Karpas-422 (cell line): Measurements from ENCODE around the gene GLRA2. TPM values are rescaled to one million over a fixed set of nuclear protein-coding genes. Genes with fewer than 3 reads are reported as not detected.
A peak's percentile ranks its signal among the peaks of the same experiment; 100 is the strongest.
"Not testable (repeated sequence)": the region's sequence is repeated elsewhere in the genome, so short reads cannot be mapped to it uniquely, and the experiment has no call there.

Experiments used
- DNase-seq: peaks from one replicate; pipeline ENCODE4 v3.0.0-alpha.2; 2015
- H2AFZ ChIP-seq: fragments of 200-600 bp; sonication (generic); 2 replicates; pipeline ENCODE4 v1.6.1; 2014; ENCODE audit warnings: antibody characterized with exemption, low read length, mixed read lengths
- H3K27ac ChIP-seq: fragments of 200-600 bp; sonication (generic); 2 replicates; pipeline ENCODE4 v1.5.1; 2014; ENCODE audit warnings: mild to moderate bottlenecking, low read length, moderate library complexity
- H3K27me3 ChIP-seq: fragments of 200-600 bp; sonication (generic); 2 replicates; pipeline ENCODE4 v1.6.1; 2014; ENCODE audit warnings: low read length, mixed read lengths
- H3K36me3 ChIP-seq: fragments of 200-600 bp; sonication (generic); 2 replicates; pipeline ENCODE4 v1.6.1; 2014; ENCODE audit warnings: low read length, mixed read lengths; ENCODE audit not compliant: insufficient read depth
- H3K4me1 ChIP-seq: fragments of 200-600 bp; sonication (generic); 2 replicates; pipeline ENCODE4 v1.6.1; 2014; ENCODE audit warnings: mild to moderate bottlenecking, low read length, mixed read lengths
- H3K4me2 ChIP-seq: fragments of 200-600 bp; sonication (generic); 2 replicates; pipeline ENCODE4 v1.6.1; 2014; ENCODE audit warnings: low read length, low read depth, mild to moderate bottlenecking; ENCODE audit not compliant: poor library complexity, severe bottlenecking
- H3K4me3 ChIP-seq: fragments of 200-600 bp; sonication (generic); 2 replicates; pipeline ENCODE4 v1.5.1; 2014; ENCODE audit warnings: mild to moderate bottlenecking, antibody characterized with exemption, low read length, mixed read lengths
- H3K79me2 ChIP-seq: fragments of 200-600 bp; sonication (generic); 2 replicates; pipeline ENCODE4 v1.6.1; 2014; ENCODE audit warnings: mild to moderate bottlenecking, low read length, mixed read lengths
- H3K9ac ChIP-seq: fragments of 200-600 bp; sonication (generic); 2 replicates; pipeline ENCODE4 v1.6.0; 2014; ENCODE audit warnings: low read length
- H3K9me2 ChIP-seq: fragments of 200-600 bp; sonication (generic), shearing (Covaris generic); replicated peaks from 2 replicates; pipeline ENCODE4 v1.6.0; 2014; ENCODE audit warnings: mild to moderate bottlenecking, low read length, moderate library complexity; ENCODE audit not compliant: insufficient read depth
- H3K9me3 ChIP-seq: fragments of 300-700, 200-600 bp; sonication (generic); 2 replicates; pipeline ENCODE4 v1.6.1; 2014; ENCODE audit warnings: low read length, mixed read lengths
- H4K20me1 ChIP-seq: fragments of 200-600 bp; sonication (generic); 2 replicates; pipeline ENCODE4 v1.6.1; 2014; ENCODE audit warnings: mild to moderate bottlenecking, antibody characterized with exemption, low read length, low read depth; ENCODE audit not compliant: insufficient read depth
- total RNA-seq: library from RNA; depleted of rRNA; stranded (reverse); fragments of >200 nt; shearing (Covaris generic); gene quantifications from 2 replicates; pipeline ENCODE4 v1.2.3, GENCODE V29; 2014; ENCODE audit warnings: low replicate concordance

Gene GLRA2
- total RNA-seq, 1 experiment from 2014 or later = not detected

DNA sequence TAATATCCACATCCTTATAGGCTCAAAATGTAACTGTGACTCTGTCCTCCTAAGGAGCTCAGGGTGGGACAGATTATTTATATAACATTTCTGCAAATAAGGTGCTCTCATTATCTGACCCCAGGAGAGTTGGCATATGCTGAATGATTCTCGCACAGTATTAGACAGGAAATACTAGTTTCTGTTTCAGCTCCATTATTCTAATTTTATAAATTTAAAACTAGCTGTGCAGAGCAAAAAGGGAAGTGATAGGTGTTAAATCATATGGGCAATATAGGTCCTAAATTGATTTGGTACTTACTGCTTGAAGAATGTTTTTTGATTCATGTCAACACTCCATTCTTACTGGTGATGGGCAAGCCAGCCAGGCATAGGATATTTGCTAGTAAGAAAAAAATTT, 141.5 kb downstream of the GLRA2 start:
- Histone ChIP-seq H3K4me2 (peak overlapping the region; percentile 56), H2AFZ (peak overlapping the region; percentile 31; the same call in 1 of the 2 replicates)

GRCh38 chrX:14672611-14673172, 143.4 kb downstream of the GLRA2 start:
- Histone ChIP-seq H3K36me3 (no peaks in the 10 kb centered on the region), H2AFZ (no peak overlapping the region)

More for the DNA sequence above, 141.5 kb downstream of the GLRA2 start:
- H4K20me1 ChIP-seq = no peaks in the 10 kb centered on the region
- peak overlapping the region; percentile 93 for H3K27ac ChIP-seq
- peak overlapping the region; percentile 29; the same call in 1 of the 2 replicates for H3K4me3 ChIP-seq
- H3K79me2 ChIP-seq = no peaks in the 10 kb centered on the region
- no peaks in the 10 kb centered on the region for H3K9me2 ChIP-seq
- H3K4me1 ChIP-seq = peaks cover 59% of the 10 kb centered on the region
- peak; percentile 85 for DNase-seq
- no peaks in the 10 kb centered on the region for H3K36me3 ChIP-seq
- no peaks in the 10 kb centered on the region for H3K27me3 ChIP-seq
- peaks cover 5% of the 10 kb centered on the region for H3K9me3 ChIP-seq
- H3K9ac ChIP-seq = peak overlapping the region; percentile 43; the same call in 1 of the 2 replicates

DNA sequence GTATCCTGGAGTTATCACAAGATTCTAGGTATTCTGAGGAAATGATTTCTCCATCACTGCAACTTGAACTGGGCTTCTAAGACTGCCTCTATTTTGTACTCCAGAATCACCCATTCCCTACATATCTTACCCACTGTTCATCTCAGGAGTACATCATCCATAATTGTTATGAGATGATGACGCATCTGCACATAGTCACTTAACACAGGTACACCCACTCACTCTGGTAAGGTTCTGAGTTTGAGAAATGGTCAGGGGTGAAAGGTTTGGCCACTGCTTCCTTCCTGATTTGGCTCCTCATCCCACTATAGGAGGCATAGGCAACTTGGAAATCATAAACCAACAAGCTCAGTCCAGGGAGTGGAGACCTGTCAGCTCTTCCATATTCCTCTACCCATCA, 143.9 kb downstream of the GLRA2 start:
- Histone ChIP-seq H3K9me2 (no peaks in the 10 kb centered on the region), H3K27me3 (no peaks in the 10 kb centered on the region), H2AFZ (no peak overlapping the region), H3K36me3 (no peaks in the 10 kb centered on the region), H3K9ac (peak overlapping the region; percentile 16; the same call in 1 of the 2 replicates), H3K79me2 (no peaks in the 10 kb centered on the region), H3K27ac (peak overlapping the region; percentile 93), H3K9me3 (no peaks in the 10 kb centered on the region), H3K4me1 (peaks cover 53% of the 10 kb centered on the region), H3K4me3 (peak overlapping the region; percentile 35; the same call in 1 of the 2 replicates), H3K4me2 (peak overlapping the region; percentile 52), H4K20me1 (no peaks in the 10 kb centered on the region)
- no peak for DNase-seq

More at GRCh38 chrX:14672611-14673172, 143.4 kb downstream of the GLRA2 start:
- Histone ChIP-seq H3K9me3 (peaks cover 4% of the 10 kb centered on the region), H3K9ac (no peak overlapping the region), H3K27me3 (no peaks in the 10 kb centered on the region), H3K4me1 (peaks cover 57% of the 10 kb centered on the region), H3K79me2 (no peaks in the 10 kb centered on the region), H3K9me2 (no peaks in the 10 kb centered on the region), H4K20me1 (no peaks in the 10 kb centered on the region), H3K4me3 (no peak overlapping the region), H3K27ac (peak overlapping the region; percentile 93), H3K4me2 (peak overlapping the region; percentile 52)
- DNase-seq = no peak

- Histone ChIP-seq H3K4me2 (peak overlapping the region; percentile 52), H3K4me1 (peaks cover 53% of the 10 kb centered on the region)
- peak; percentile 92 for DNase-seq
Observed at GRCh38 chrX:14673764-14674163, 144.4 kb downstream of the GLRA2 start.

GRCh38 chrX:14675500-14675899, 146.2 kb downstream of the GLRA2 start:
- DNase-seq = no peak
- no peak overlapping the region for H3K4me2 ChIP-seq
- no peaks in the 10 kb centered on the region for H3K9me2 ChIP-seq
- H3K27ac ChIP-seq = peak overlapping the region; percentile 93; the same call in 1 of the 2 replicates
- H4K20me1 ChIP-seq = no peaks in the 10 kb centered on the region
- H3K4me1 ChIP-seq = peaks cover 48% of the 10 kb centered on the region
- H3K36me3 ChIP-seq = no peaks in the 10 kb centered on the region
- no peak overlapping the region for H2AFZ ChIP-seq
- H3K9me3 ChIP-seq = no peaks in the 10 kb centered on the region
- no peaks in the 10 kb centered on the region for H3K79me2 ChIP-seq
- H3K27me3 ChIP-seq = no peaks in the 10 kb centered on the region
- H3K9ac ChIP-seq = no peak overlapping the region
- H3K4me3 ChIP-seq = no peak overlapping the region

More at GRCh38 chrX:14673764-14674163, 144.4 kb downstream of the GLRA2 start:
- H3K36me3 ChIP-seq = no peaks in the 10 kb centered on the region
- H3K9me2 ChIP-seq = no peaks in the 10 kb centered on the region
- H3K27ac ChIP-seq = peak overlapping the region; percentile 93
- peak overlapping the region; percentile 16; the same call in 1 of the 2 replicates for H3K9ac ChIP-seq
- H3K4me3 ChIP-seq = peak overlapping the region; percentile 35; the same call in 1 of the 2 replicates
- H3K27me3 ChIP-seq = no peaks in the 10 kb centered on the region
- no peaks in the 10 kb centered on the region for H4K20me1 ChIP-seq
- no peak overlapping the region for H2AFZ ChIP-seq
- no peaks in the 10 kb centered on the region for H3K79me2 ChIP-seq
- H3K9me3 ChIP-seq = no peaks in the 10 kb centered on the region

- no peak overlapping the region for H3K27ac ChIP-seq
- no peaks in the 10 kb centered on the region for H3K27me3 ChIP-seq
- H3K9me2 ChIP-seq = no peaks in the 10 kb centered on the region
- no peak overlapping the region for H3K9ac ChIP-seq
- DNase-seq = no peak
- no peak overlapping the region for H3K4me3 ChIP-seq
- H2AFZ ChIP-seq = no peak overlapping the region
- peaks cover 39% of the 10 kb centered on the region for H3K4me1 ChIP-seq
- H3K36me3 ChIP-seq = no peaks in the 10 kb centered on the region
- no peak overlapping the region for H3K4me2 ChIP-seq
- no peaks in the 10 kb centered on the region for H3K79me2 ChIP-seq
- H4K20me1 ChIP-seq = no peaks in the 10 kb centered on the region
- no peaks in the 10 kb centered on the region for H3K9me3 ChIP-seq
Observed at GRCh38 chrX:14676431-14676830, 147.1 kb downstream of the GLRA2 start.

- DNase-seq, H3K4me2 ChIP-seq, H3K36me3 ChIP-seq: not testable (repeated sequence)
Observed at GRCh38 chrX:14688331-14688730, 159.0 kb downstream of the GLRA2 start.

DNA sequence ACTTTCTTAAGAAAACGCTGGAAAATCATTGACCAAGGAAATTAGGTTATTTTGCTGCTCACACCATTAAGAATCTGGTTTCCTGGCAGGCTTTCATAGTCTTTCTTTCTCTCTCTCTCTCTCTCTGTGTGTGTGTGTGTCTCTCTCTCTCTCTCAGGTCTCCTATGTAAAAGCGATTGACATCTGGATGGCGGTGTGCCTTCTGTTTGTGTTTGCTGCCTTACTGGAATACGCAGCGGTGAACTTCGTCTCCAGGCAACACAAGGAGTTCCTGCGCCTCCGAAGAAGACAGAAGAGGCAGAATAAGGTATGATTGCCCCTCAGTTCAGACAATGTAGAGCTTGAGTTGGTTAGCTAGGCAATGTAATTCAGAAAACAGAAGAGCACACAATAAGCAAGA, 161.2 kb downstream of the GLRA2 start:
- no peak overlapping the region for H3K4me3 ChIP-seq
- peaks cover 3% of the 10 kb centered on the region; the same call in 1 of the 2 replicates for H3K4me1 ChIP-seq
- H3K36me3 ChIP-seq = no peaks in the 10 kb centered on the region
- DNase-seq = no peak
- H3K79me2 ChIP-seq = no peaks in the 10 kb centered on the region
- no peak overlapping the region for H3K4me2 ChIP-seq
- no peak overlapping the region for H3K27ac ChIP-seq
- no peaks in the 10 kb centered on the region for H4K20me1 ChIP-seq
- H2AFZ ChIP-seq = no peak overlapping the region
- H3K27me3 ChIP-seq = no peaks in the 10 kb centered on the region
- H3K9ac ChIP-seq = no peak overlapping the region
- no peaks in the 10 kb centered on the region for H3K9me2 ChIP-seq
- no peaks in the 10 kb centered on the region for H3K9me3 ChIP-seq

More at GRCh38 chrX:14688331-14688730, 159.0 kb downstream of the GLRA2 start:
- not testable (repeated sequence) for H3K27ac ChIP-seq, H3K79me2 ChIP-seq, H3K4me1 ChIP-seq, H4K20me1 ChIP-seq, H3K9me2 ChIP-seq, H3K9ac ChIP-seq, H3K27me3 ChIP-seq, H3K4me3 ChIP-seq, H2AFZ ChIP-seq, H3K9me3 ChIP-seq
